Measurements from ENCODE around the gene IL31RA.
A peak's percentile ranks its signal among the peaks of the same experiment; 100 is the strongest.
"Not testable (repeated sequence)": the region's sequence is repeated elsewhere in the genome, so short reads cannot be mapped to it uniquely, and the experiment has no call there.

The IL31RA gene

GRCh38 chr5:55927861-55928655, 76.9 kb downstream of the IL31RA start:
- DNase-seq: no peak

DNA sequence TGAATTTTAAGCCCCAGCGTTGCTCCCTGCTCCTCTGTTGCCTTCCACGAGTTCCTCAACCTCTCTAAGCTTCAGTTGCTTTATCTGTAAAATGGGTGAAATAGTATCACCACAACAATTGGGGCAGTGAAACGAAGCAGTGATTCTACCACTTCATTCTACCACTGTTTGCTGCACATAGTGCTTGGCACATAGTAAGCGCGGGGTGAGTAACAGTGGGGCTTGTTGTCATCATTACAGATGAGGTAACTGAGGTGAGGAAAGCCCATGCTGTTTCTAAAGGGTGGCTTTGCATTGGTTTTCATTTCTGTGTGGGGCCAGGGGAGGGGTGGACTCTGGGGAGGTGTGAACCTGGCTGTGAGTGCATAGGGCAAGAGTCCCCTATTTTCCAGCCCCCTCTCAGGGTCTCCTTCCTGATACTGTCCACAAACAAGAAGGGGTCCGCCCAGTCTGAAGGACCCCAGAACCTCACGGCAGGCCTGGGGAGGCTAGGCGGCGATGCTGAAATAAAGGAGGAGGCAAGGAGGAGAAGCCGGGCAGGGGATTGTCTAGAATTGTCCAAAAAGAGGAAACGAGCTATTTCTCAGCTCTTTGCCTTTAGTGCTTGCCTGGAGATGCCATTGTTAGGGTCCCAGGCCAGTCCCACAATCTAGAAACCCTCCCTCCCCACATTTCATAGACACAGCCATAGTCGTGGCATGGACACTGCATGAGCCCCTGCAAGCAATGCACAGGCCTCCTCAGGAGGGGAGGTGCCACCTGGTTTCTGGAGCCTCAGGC, 78.1 kb downstream of the IL31RA start:
- DNase-seq: no peak

- no peak for DNase-seq
Observed at GRCh38 chr5:55932700-55933099, 81.5 kb downstream of the IL31RA start.

- no peak for DNase-seq
Observed at GRCh38 chr5:55933377-55934114, 82.4 kb downstream of the IL31RA start.

GRCh38 chr5:55934115-55934613, 83.0 kb downstream of the IL31RA start:
- DNase-seq: no peak

DNA sequence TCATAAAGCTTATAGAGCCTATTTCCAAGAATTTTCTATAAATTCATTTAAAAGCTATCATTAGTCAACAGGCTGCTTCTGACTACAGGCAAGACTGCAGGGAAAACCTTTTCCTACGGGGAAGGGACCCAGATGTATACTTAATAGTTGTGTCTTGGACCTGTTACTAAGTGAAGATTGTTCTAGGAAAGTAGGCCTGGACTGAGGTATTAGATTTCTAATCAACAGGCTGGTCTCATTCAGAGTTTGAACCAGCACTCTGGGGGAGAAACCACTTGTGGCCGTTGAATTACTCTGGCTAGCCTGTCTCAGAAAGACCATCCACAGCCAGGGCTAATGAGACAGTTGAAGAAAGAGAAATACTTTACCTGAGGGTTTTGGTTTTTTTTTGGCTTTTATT, 83.6 kb downstream of the IL31RA start:
- no peak for DNase-seq

DNA sequence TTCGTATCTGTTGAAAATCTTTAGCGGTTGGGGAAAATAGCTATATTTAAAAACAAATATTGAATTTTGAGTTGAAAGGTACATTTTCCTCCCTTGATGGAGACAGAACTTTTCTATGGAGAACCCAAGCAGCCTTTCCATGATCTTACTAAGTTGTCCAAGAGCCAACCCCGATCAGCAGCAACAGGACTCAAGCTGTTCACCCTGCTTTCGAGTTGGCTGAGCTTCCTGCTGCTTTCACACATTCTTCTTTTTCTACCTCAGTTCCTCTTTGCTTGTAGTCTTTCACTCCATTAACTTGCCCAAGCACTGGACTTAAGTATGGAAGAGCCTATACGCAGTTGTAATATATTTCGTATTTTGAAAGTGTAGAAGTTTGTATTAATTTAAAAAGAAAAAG, 84.2 kb downstream of the IL31RA start:
- no peak for DNase-seq

GRCh38 chr5:55936100-55936693, 85.0 kb downstream of the IL31RA start:
- DNase-seq: peak; percentile 82

- DNase-seq: not testable (repeated sequence)
Observed at GRCh38 chr5:55937598-55937997, 86.4 kb downstream of the IL31RA start.

- not testable (repeated sequence) for DNase-seq
Observed at GRCh38 chr5:55941154-55941553, 90.0 kb downstream of the IL31RA start.

DNA sequence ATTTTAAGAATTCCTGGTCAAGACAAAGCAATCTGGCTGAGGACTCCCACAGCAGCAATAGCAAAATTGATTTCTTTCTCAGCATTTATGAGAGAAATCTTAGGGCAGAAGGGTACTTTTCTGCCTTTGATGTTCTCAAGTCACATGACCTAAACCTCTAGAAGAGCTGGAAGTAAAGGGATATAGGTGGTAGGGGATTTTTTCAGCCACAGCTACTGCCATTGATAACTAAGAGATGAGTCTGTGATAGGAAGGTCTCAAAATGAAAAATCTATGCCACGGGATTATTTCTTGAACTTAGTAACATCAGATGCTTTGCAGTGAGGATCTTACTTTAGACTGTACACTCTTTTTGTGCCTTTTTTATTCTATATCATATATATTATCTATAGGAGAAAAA, 108.1 kb downstream of the IL31RA start:
- no peak for DNase-seq

GRCh38 chr5:55960779-55961178, 109.6 kb downstream of the IL31RA start:
- no peak for DNase-seq

GRCh38 chr5:55965525-55965924, 114.4 kb downstream of the IL31RA start:
- DNase-seq: no peak

GRCh38 chr5:55966284-55966683, 115.1 kb downstream of the IL31RA start:
- no peak for DNase-seq

GRCh38 chr5:55969956-55970355, 118.8 kb downstream of the IL31RA start:
- no peak for DNase-seq
